CD4-positive, alpha-beta T cell (primary cell): ENCODE results near the gene PAAF1. TPM values are rescaled to one million over a fixed set of nuclear protein-coding genes. Genes with fewer than 3 reads are reported as not detected.

Source experiments
- ATAC-seq: fragments of 200-7000 bp; cut with Tn5 transposase; one replicate; pipeline ENCODE4 v1.10.0; 2022; ENCODE audit warnings: mild to moderate bottlenecking; ENCODE audit not compliant: poor library complexity
- CTCF ChIA-PET: fragments of 350-600 bp; sonication (Branson Sonifier 250); formaldehyde crosslinking; loops from one replicate; lab custom pipeline; 2021; ENCODE audit warnings: antibody characterized with exemption, inconsistent platforms; lab: Charles Lee
- POLR2A ChIA-PET: fragments of 350-600 bp; sonication (Branson Sonifier 250); formaldehyde crosslinking; loops from one replicate; lab custom pipeline; 2021; ENCODE audit warnings: antibody characterized with exemption, inconsistent platforms; lab: Charles Lee
- DNase-seq, 14 experiments: peaks; one replicate each; pipeline ENCODE4 v3.0.0-alpha.2; 2013 to 2020; ENCODE audit warnings: mixed read lengths in 2 of 14
- H3K27ac ChIP-seq, 2 donors: one replicate each; pipeline versions ENCODE4 v1.5.1 to v1.7.0; 2013; ENCODE audit warnings: low read length in 2 of 2, low read depth in 1 of 2, mild to moderate bottlenecking in 1 of 2
- H3K27me3 ChIP-seq, 2 experiments: 1 replicate in 1 of 2; 2 replicates in 1 of 2; pipeline versions ENCODE4 v1.6.1 to v1.7.0; 2013; ENCODE audit warnings: low read length in 2 of 2, control low read depth in 1 of 2, mild to moderate bottlenecking in 1 of 2, moderate library complexity in 1 of 2; ENCODE audit not compliant: insufficient read depth in 2 of 2, control insufficient read depth in 1 of 2
- H3K36me3 ChIP-seq: one replicate; pipeline ENCODE4 v1.6.1; 2013; ENCODE audit warnings: low read length, control low read depth; ENCODE audit not compliant: insufficient read depth
- H3K4me1 ChIP-seq: one replicate; pipeline ENCODE4 v1.6.1; 2013; ENCODE audit warnings: low read length, control low read depth; ENCODE audit not compliant: insufficient read depth
- H3K4me3 ChIP-seq: one replicate; pipeline ENCODE4 v1.5.1; 2013; ENCODE audit warnings: mild to moderate bottlenecking, low read length, moderate library complexity
- H3K9me3 ChIP-seq, 2 experiments: 1 replicate in 1 of 2; 2 replicates in 1 of 2; pipeline versions ENCODE4 v1.6.1 to v1.7.0; 2013; ENCODE audit warnings: low read length in 2 of 2, mild to moderate bottlenecking in 2 of 2, control low read depth in 1 of 2, moderate library complexity in 1 of 2; ENCODE audit not compliant: control insufficient read depth in 1 of 2, insufficient read depth in 1 of 2
- H3K27ac Mint-ChIP-seq: one replicate; pipeline ENCODE4 v1.8.0; 2020; ENCODE audit warnings: mixed read lengths
- H3K27me3 Mint-ChIP-seq: one replicate; pipeline ENCODE4 v1.8.0; 2021; ENCODE audit warnings: mixed read lengths
- H3K36me3 Mint-ChIP-seq: one replicate; pipeline ENCODE4 v1.8.0; 2021; ENCODE audit warnings: low read depth, mixed read lengths
- H3K4me1 Mint-ChIP-seq: one replicate; pipeline ENCODE4 v1.8.0; 2021; ENCODE audit warnings: low read depth, mixed read lengths
- H3K4me3 Mint-ChIP-seq: one replicate; pipeline ENCODE4 v1.8.0; 2020; ENCODE audit warnings: mild to moderate bottlenecking, mixed read lengths
- H3K9me3 Mint-ChIP-seq: one replicate; pipeline ENCODE4 v1.8.0; 2020; ENCODE audit warnings: mixed read lengths
- CTCF ChIP-seq: fragments of 200-600 bp; IDR thresholded peaks from one replicate; pipeline ENCODE4 v1.8.0; 2022; ENCODE audit warnings: antibody characterized with exemption, mild to moderate bottlenecking
- intact Hi-C, 2 experiments: fragments of 100-400 bp; cut with DNase I in 1 of 2; cut with micrococcal nuclease in 1 of 2; formaldehyde crosslinking; loops; one replicate each; pipeline versions ENCODE4 v1.15.1 to v1.9.0; 2023 to 2025; cut with DNase I, micrococcal nuclease
- total RNA-seq, 174 experiments: library from RNA in 2 of 174; stranded (reverse) in 2 of 174; gene quantifications; one replicate each; pipeline ENCODE4 v1.2.3 and lab custom pipeline; 2021 to 2026

Gene PAAF1
- total RNA-seq, 2 experiments from 2014 or later, result 6.2 to 7.6 TPM

- Mint-ChIP-seq H3K27ac (no peak overlapping the region), H3K36me3 (peaks cover 85% of the 10 kb centered on the region), H3K9me3 (no peaks in the 10 kb centered on the region), H3K4me3 (no peak overlapping the region), H3K27me3 (no peaks in the 10 kb centered on the region), H3K4me1 (no peaks in the 10 kb centered on the region)
- Histone ChIP-seq H3K4me3 (no peak overlapping the region), H3K4me1 (no peaks in the 10 kb centered on the region), H3K9me3 (no peaks in the 10 kb centered on the region), H3K27ac (no peak overlapping the region), H3K27me3 (no peaks in the 10 kb centered on the region), H3K36me3 (peaks cover 57% of the 10 kb centered on the region)
- CTCF ChIA-PET, result no interaction called here
- TF ChIP-seq CTCF, result no peak
- ATAC-seq (no peak), DNase-seq (no peak)
- intact Hi-C loops, result no loop called here
- POLR2A ChIA-PET, result no interaction called here
These were observed 52.6 kb downstream of the PAAF1 start for GRCh38 chr11:73929388-73929787.

- H3K27ac Mint-ChIP-seq, result no peak overlapping the region
- Histone ChIP-seq H3K9me3 (no peaks in the 10 kb centered on the region), H3K27me3 (no peaks in the 10 kb centered on the region), H3K4me3 (no peak overlapping the region), H3K36me3 (peaks cover 47% of the 10 kb centered on the region), H3K27ac (no peak overlapping the region), H3K4me1 (no peaks in the 10 kb centered on the region)
- DNase-seq (peak in 4 of 14 experiments; percentile 7 to 39 (median 27)), ATAC-seq (peak; percentile 26)
- no peaks in the 10 kb centered on the region for H3K4me1 Mint-ChIP-seq
- TF ChIP-seq CTCF, result no peak
- peaks cover 76% of the 10 kb centered on the region for H3K36me3 Mint-ChIP-seq
- CTCF ChIA-PET, result no interaction called here
- H3K4me3 Mint-ChIP-seq, result no peak overlapping the region
- no peaks in the 10 kb centered on the region for H3K9me3 Mint-ChIP-seq
- POLR2A ChIA-PET, result no interaction called here
- intact Hi-C loops, result loop anchor here in 1 of 2 experiments (5.0 kb wide), 1 partner anchor 304 kb away; no protein-coding TSS in a partner anchor
- no peaks in the 10 kb centered on the region for H3K27me3 Mint-ChIP-seq
These were observed 54.3 kb downstream of the PAAF1 start for GRCh38 chr11:73931039-73931645.

GRCh38 chr11:73931951-73932350 is 55.2 kb downstream of the PAAF1 start:
- intact Hi-C loops, result loop anchor here in 1 of 2 experiments (5.0 kb wide), 1 partner anchor 305 kb away; no protein-coding TSS in a partner anchor

More at GRCh38 chr11:73931951-73932350, 55.2 kb downstream of the PAAF1 start:
- H3K27ac ChIP-seq, result no peak overlapping the region
- Mint-ChIP-seq H3K27me3 (no peaks in the 10 kb centered on the region), H3K9me3 (no peaks in the 10 kb centered on the region), H3K4me3 (no peak overlapping the region), H3K4me1 (no peaks in the 10 kb centered on the region), H3K27ac (no peak overlapping the region), H3K36me3 (peaks cover 70% of the 10 kb centered on the region)
- H3K27me3 ChIP-seq, result no peaks in the 10 kb centered on the region
- H3K4me3 ChIP-seq, result no peak overlapping the region
- no peak for ATAC-seq
- ChIA-PET CTCF (no interaction called here), POLR2A (no interaction called here)
- no peak for DNase-seq
- H3K4me1 ChIP-seq, result no peaks in the 10 kb centered on the region
- no peak for TF ChIP-seq CTCF
- H3K36me3 ChIP-seq, result peaks cover 41% of the 10 kb centered on the region
- H3K9me3 ChIP-seq, result peaks cover 0 to 2% of the 10 kb centered on the region in 2 experiments
